ENCODE measurements around the gene CDKL1.

The CDKL1 gene

DNA sequence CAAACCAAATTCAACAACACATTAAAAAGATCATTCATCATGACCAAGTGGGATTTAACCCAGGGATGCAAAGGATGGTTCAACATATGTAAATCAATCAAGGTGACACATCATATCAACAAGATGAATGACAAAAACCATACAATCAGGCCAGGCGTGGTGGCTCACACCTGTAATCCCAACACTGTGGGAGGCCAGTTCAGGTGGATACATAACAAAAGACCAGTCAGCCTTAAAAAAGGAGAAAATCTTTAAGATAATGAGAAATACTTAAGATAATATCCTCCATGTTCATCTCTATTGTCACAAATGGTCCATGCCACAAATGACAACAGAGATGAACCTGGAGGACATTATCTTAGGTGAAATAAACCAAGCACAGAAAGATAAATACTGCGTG lies 97.1 kb downstream of the CDKL1 start:
- Histone ChIP-seq H3K27me3 (ENCODE audit: insufficient read depth, low read length) (no peaks in the 10 kb centered on the region), H3K4me3 (ENCODE audit: low read length) (peak overlapping the region; percentile 21; the same call in 1 of the 2 replicates), H3K9me3 (ENCODE audit: insufficient read depth, low read depth, low read length) (no peaks in the 10 kb centered on the region; the same call in 1 of the 2 replicates), H3K27ac (ENCODE audit: low read length) (peak overlapping the region; percentile 48), H3K9ac (ENCODE audit: low read depth, low read length) (no peak overlapping the region), H3K36me3 (ENCODE audit: insufficient read depth, low read depth, low read length) (peaks cover 22% of the 10 kb centered on the region), H3K4me1 (ENCODE audit: insufficient read depth, low read length) (peaks cover 11% of the 10 kb centered on the region; the same call in 1 of the 2 replicates)

GRCh38 chr14:50290306-50290705 lies 106.4 kb downstream of the CDKL1 start:
- H3K4me3 ChIP-seq (ENCODE audit: low read length): no peak overlapping the region
- peaks cover 37% of the 10 kb centered on the region for H3K36me3 ChIP-seq (ENCODE audit: insufficient read depth, low read depth, low read length)
- H3K9me3 ChIP-seq (ENCODE audit: insufficient read depth, low read depth, low read length): no peaks in the 10 kb centered on the region
- H3K27ac ChIP-seq (ENCODE audit: low read length): no peak overlapping the region
- no peaks in the 10 kb centered on the region for H3K27me3 ChIP-seq (ENCODE audit: insufficient read depth, low read length)
- H3K9ac ChIP-seq (ENCODE audit: low read depth, low read length): no peak overlapping the region
- H3K4me1 ChIP-seq (ENCODE audit: insufficient read depth, low read length): no peaks in the 10 kb centered on the region

DNA sequence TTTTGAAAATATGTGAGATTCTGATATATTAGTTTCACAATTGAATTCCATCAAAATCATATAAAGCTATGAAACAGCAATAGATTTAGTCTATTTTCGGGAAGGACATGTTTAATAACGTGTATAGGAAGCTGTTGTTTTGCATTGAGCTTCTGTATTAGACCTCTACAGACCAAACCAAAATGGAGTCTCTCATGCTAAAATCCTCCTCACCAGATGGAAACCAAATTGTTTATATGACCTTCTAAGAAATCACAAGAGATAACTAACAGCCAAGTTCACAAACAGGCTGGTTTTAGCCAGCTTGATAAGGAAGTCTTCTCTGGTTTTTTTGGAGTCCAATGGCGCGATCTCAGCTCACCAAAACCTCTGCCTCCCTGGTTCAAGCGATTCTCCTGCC lies 108.5 kb downstream of the CDKL1 start:
- Histone ChIP-seq H3K36me3 (ENCODE audit: insufficient read depth, low read depth, low read length) (peaks cover 34% of the 10 kb centered on the region), H3K4me1 (ENCODE audit: insufficient read depth, low read length) (no peaks in the 10 kb centered on the region), H3K4me3 (ENCODE audit: low read length) (no peak overlapping the region), H3K27ac (ENCODE audit: low read length) (no peak overlapping the region), H3K27me3 (ENCODE audit: insufficient read depth, low read length) (no peaks in the 10 kb centered on the region), H3K9me3 (ENCODE audit: insufficient read depth, low read depth, low read length) (no peaks in the 10 kb centered on the region), H3K9ac (ENCODE audit: low read depth, low read length) (no peak overlapping the region)

DNA sequence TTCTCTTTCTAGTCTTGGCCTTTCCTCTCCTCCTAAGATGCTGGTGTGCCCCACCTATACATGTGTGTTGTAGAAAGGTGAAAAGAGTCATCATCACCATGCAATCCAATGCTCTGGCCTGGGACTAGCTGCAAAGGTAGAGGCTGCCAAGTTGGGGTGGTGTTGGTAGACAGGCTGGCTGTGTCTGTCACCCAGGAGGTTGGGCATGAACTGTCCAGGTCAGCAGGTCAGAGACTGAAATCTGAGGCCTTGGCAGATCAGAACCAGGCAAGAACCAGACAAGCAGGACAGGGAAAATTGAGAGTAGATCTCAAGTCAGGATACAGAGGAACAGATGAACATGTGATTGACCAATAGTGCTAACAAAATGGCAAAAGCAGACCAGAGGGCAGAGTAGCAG lies 110.8 kb downstream of the CDKL1 start:
- Histone ChIP-seq H3K4me1 (ENCODE audit: insufficient read depth, low read length) (no peaks in the 10 kb centered on the region), H3K27ac (ENCODE audit: low read length) (no peak overlapping the region), H3K9ac (ENCODE audit: low read depth, low read length) (no peak overlapping the region), H3K9me3 (ENCODE audit: insufficient read depth, low read depth, low read length) (no peaks in the 10 kb centered on the region), H3K36me3 (ENCODE audit: insufficient read depth, low read depth, low read length) (peaks cover 36% of the 10 kb centered on the region), H3K4me3 (ENCODE audit: low read length) (no peak overlapping the region), H3K27me3 (ENCODE audit: insufficient read depth, low read length) (no peaks in the 10 kb centered on the region)

Data from iPS-20b (cell line).